Prostate gland (tissue), 2 donors: ENCODE data around the gene FRMD6.

ENCODE experiments used
- POLR2AphosphoS5 ChIP-seq: sonication (generic); formaldehyde crosslinking; IDR thresholded peaks from one replicate; pipeline ENCODE4 v1.6.1; 2017; ENCODE audit warnings: antibody characterized with exemption
- TF ChIP-seq, protein P1 (sequence below), 4 experiments: fragments of 200-600 bp in 2 of 4; fragments of 450-650 bp in 2 of 4; sonication (generic) in 2 of 4; IDR thresholded peaks; 1 replicate in 3 of 4; 2 replicates in 1 of 4; pipeline ENCODE4 v1.5.1; 2016 to 2019; ENCODE audit warnings: antibody characterized with exemption in 4 of 4, mild to moderate bottlenecking in 2 of 4, moderate library complexity in 2 of 4

DNA sequence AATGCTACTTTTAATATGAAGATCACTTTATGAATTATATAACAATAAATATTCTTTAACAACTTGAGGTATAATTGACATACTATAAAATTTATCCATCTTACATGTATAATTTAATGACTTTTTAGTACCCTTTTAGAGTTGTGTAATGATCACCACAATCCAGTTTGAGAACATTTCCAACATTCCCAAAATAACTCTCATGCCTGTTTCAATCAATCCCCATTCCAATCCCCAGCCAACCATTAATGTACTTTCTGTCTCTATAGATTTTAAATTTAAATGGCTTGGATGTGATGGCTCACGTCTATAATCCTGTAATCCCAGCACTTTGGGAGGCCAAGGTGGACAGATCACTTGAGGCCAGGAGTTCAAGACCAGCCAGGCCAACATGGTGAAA is 23.5 kb upstream of the FRMD6 start:
- TF ChIP-seq, protein P1, sequence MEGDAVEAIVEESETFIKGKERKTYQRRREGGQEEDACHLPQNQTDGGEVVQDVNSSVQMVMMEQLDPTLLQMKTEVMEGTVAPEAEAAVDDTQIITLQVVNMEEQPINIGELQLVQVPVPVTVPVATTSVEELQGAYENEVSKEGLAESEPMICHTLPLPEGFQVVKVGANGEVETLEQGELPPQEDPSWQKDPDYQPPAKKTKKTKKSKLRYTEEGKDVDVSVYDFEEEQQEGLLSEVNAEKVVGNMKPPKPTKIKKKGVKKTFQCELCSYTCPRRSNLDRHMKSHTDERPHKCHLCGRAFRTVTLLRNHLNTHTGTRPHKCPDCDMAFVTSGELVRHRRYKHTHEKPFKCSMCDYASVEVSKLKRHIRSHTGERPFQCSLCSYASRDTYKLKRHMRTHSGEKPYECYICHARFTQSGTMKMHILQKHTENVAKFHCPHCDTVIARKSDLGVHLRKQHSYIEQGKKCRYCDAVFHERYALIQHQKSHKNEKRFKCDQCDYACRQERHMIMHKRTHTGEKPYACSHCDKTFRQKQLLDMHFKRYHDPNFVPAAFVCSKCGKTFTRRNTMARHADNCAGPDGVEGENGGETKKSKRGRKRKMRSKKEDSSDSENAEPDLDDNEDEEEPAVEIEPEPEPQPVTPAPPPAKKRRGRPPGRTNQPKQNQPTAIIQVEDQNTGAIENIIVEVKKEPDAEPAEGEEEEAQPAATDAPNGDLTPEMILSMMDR (IDR thresholded peaks at IDR 0.05) = no peak
- no peak for TF ChIP-seq POLR2AphosphoS5
